Measurements from ENCODE around the gene SLIT2. TPM values are rescaled to one million over a fixed set of nuclear protein-coding genes. Genes with fewer than 3 reads are reported as not detected.
A peak's percentile ranks its signal among the peaks of the same experiment; 100 is the strongest.

Gene SLIT2
- total RNA-seq, 6 donors from 2014 or later: 35.1 to 102 (median 53.3) TPM

DNA sequence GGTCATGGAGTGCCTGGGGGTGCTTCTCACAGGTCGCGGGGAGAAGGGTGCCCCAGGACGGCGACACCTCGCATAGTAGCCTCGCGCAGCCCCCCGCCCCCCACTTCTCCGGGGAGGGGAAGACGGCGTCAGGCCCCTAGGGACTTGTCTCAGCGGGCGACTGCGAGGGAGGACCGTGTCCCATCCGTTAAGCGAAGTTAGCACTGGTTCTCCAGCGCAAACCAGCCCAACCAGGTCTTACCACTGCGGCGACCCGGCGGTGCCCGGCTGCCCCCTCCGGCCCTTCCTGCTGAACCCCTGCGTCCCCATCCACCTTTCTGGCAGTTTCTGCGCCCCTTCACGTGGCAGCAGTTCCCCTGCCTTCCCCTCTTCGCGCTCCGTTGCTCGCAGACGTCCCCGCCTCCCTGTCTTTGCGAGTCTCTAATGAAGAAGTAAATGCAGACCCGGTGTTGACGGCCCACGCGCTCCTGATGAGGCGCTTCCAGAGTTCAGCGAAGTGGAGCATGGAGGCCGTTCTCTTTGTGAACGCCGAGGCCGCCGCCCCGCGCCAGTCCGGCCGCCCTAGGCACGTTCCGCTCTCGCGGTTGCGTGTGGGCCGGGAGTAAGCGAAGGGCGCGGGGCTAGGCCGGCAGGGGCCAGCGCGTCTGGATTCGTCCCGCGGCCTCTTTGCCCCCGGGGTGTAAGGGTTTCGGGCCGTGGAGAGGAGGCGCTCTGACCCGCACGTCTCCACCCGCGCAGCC is 3.0 kb downstream of the SLIT2 start:
- no peak for TF ChIP-seq CTCF (IDR thresholded peaks at IDR 0.05)
- Histone ChIP-seq H3K27me3 (peaks cover 0 to 25% (median 6%) of the 10 kb centered on the region in 4 donors), H3K27ac (peak overlapping the region; percentile 18 to 68 (median 41)), H3K36me3 (no peaks in the 10 kb centered on the region), H3K9me3 (no peaks in the 10 kb centered on the region), H3K4me3 (peak overlapping the region in 3 of 4 donors; percentile 54 to 64 (median 63)), H3K4me1 (peaks cover 0 to 47% (median 23%) of the 10 kb centered on the region in 4 donors)
- WGBS, 2 donors: 8 to 11% methylated on average over 43 to 71 of the region's 72 CpGs
- DNase-seq (peak in 1 of 2 donors; percentile 85), ATAC-seq (ENCODE audit: low FRiP score in 2 of 2) (peak in 1 of 2 donors; percentile 44)

- no peak for DNase-seq
- Histone ChIP-seq H3K4me3 (peak overlapping the region; percentile 22 to 64 (median 58)), H3K27ac (peak overlapping the region; percentile 18 to 68 (median 41)), H3K36me3 (no peaks in the 10 kb centered on the region), H3K27me3 (peaks cover 0 to 25% (median 6%) of the 10 kb centered on the region in 4 donors), H3K4me1 (peaks cover 0 to 47% (median 23%) of the 10 kb centered on the region in 4 donors), H3K9me3 (no peaks in the 10 kb centered on the region)
- ATAC-seq (ENCODE audit: low FRiP score in 2 of 2): no peak
- whole genome bisulfite sequencing, 2 donors: 10 to 15% methylated on average over 8 of the region's 8 CpGs
- TF ChIP-seq EP300 (IDR thresholded peaks at IDR 0.05) (no peak), CTCF (IDR thresholded peaks at IDR 0.05) (no peak), POLR2AphosphoS5 (IDR thresholded peaks at IDR 0.05) (no peak), POLR2A (IDR thresholded peaks at IDR 0.05) (no peak)
Observed at GRCh38 chr4:20255251-20255586, 3.5 kb downstream of the SLIT2 start.

DNA sequence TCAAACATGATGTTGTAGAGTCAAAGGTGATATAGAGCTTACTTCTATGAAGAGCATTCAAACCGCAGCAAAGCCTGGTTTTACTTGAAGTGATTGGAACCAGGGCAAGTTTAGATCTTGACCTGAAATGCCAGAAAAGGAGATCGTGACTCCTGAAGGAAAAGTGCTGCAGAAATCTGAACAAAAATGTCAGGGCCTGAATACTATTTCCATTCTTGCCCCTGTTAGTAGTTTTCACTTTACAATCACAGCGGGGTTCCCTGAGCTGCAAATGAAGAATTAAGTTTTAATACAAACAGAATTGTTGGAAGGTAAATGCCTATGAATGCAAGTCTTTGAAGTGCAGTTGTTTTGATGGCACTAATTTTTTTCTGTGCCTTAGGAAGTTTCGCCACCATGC is 4.1 kb downstream of the SLIT2 start:
- DNase-seq (no peak), ATAC-seq (ENCODE audit: low FRiP score in 2 of 2) (no peak)
- no peaks in the 10 kb centered on the region for H3K36me3 ChIP-seq
- WGBS, 2 donors: 47 to 57% methylated on average over 4 of the region's 4 CpGs
- TF ChIP-seq EP300 (IDR thresholded peaks at IDR 0.05): no peak
- TF ChIP-seq POLR2A (IDR thresholded peaks at IDR 0.05): no peak
- no peak for TF ChIP-seq CTCF (IDR thresholded peaks at IDR 0.05)
- TF ChIP-seq POLR2AphosphoS5 (IDR thresholded peaks at IDR 0.05): no peak
- no peaks in the 10 kb centered on the region for H3K9me3 ChIP-seq
- peaks cover 0 to 44% (median 23%) of the 10 kb centered on the region in 4 donors for H3K4me1 ChIP-seq
- H3K27ac ChIP-seq: no peak overlapping the region
- H3K4me3 ChIP-seq: peak overlapping the region in 3 of 4 donors; percentile 54 to 64 (median 63)
- peaks cover 0 to 25% (median 6%) of the 10 kb centered on the region in 4 donors for H3K27me3 ChIP-seq

- H3K9me3 ChIP-seq: no peaks in the 10 kb centered on the region
- H3K27ac ChIP-seq: no peak overlapping the region
- ATAC-seq (ENCODE audit: low FRiP score in 2 of 2) (no peak), DNase-seq (no peak)
- WGBS, 2 donors: 52 to 61% methylated on average over 2 of the region's 2 CpGs
- H3K4me1 ChIP-seq: peaks cover 0 to 38% (median 23%) of the 10 kb centered on the region in 4 donors
- peak overlapping the region in 3 of 4 donors; percentile 54 to 64 (median 63) for H3K4me3 ChIP-seq
- no peak for TF ChIP-seq POLR2AphosphoS5 (IDR thresholded peaks at IDR 0.05)
- no peak for TF ChIP-seq POLR2A (IDR thresholded peaks at IDR 0.05)
- no peak for TF ChIP-seq EP300 (IDR thresholded peaks at IDR 0.05)
- no peak for TF ChIP-seq CTCF (IDR thresholded peaks at IDR 0.05)
- no peaks in the 10 kb centered on the region for H3K36me3 ChIP-seq
- peaks cover 0 to 25% (median 6%) of the 10 kb centered on the region in 4 donors for H3K27me3 ChIP-seq
Observed at GRCh38 chr4:20256381-20256881, 4.7 kb downstream of the SLIT2 start.
